NB4 (cell line): ENCODE results near the gene ZNF423.

Source experiments
- POLR2A ChIP-seq: IDR thresholded peaks from 2 replicates; pipeline ENCODE4 v1.6.1; 2011; ENCODE audit warnings: mild to moderate bottlenecking; ENCODE audit not compliant: insufficient read length; ENCODE audit errors: extremely low read depth
- TF ChIP-seq, protein P1 (sequence below): IDR thresholded peaks from one replicate; pipeline ENCODE4 v1.5.1; 2012; ENCODE audit warnings: low read depth, low read length
- TF ChIP-seq, protein P2 (sequence below): IDR thresholded peaks from 2 replicates; pipeline ENCODE4 v1.6.1; 2011; ENCODE audit warnings: low read depth, low read length

DNA sequence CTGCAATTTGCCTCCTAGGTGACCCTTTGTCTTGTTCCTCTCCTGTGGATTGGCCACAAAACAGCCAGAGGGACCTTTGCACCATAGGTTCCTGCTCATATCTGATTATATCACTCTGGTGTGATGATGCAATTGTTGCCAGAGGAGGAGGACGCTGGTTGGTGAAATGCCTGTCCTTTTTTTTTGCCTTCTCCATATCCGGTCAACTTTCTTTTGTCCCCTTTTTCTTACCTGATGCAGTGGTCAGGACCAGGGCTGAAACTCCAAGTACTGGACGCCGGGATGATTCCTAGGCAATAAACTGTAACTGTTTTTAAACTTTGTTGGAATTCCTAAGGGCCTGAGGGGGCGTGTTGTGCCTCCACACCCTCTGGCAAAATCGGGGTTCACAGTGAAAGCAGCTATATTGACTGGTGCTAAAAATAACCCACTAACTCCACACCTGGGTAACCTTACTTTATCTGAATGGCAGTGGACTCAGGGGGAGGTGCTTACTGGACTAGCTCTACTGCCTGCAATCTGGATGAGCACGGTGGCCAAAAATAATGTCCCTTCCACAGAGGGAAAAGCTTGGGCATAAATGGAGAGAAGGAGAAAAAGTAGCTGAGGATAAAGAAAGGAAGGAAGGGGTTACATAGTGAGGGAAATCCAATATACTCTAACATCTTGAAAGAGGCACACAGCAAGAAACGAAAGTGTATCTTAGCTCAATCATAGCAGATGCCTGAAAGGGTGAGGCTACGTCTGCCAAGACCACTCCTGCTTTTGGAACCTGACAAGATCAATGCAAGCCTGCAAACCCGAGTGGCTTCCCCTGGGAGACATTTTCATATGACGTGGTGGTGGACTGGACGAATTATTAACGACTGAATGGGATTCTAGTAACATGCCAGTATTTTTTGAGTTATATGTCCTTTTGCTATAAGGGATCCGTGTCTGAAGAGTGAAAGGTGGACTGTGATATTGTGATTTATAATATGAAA, 28.4 kb upstream of the ZNF423 start:
- no peak for TF ChIP-seq POLR2A
- TF ChIP-seq, protein P1, sequence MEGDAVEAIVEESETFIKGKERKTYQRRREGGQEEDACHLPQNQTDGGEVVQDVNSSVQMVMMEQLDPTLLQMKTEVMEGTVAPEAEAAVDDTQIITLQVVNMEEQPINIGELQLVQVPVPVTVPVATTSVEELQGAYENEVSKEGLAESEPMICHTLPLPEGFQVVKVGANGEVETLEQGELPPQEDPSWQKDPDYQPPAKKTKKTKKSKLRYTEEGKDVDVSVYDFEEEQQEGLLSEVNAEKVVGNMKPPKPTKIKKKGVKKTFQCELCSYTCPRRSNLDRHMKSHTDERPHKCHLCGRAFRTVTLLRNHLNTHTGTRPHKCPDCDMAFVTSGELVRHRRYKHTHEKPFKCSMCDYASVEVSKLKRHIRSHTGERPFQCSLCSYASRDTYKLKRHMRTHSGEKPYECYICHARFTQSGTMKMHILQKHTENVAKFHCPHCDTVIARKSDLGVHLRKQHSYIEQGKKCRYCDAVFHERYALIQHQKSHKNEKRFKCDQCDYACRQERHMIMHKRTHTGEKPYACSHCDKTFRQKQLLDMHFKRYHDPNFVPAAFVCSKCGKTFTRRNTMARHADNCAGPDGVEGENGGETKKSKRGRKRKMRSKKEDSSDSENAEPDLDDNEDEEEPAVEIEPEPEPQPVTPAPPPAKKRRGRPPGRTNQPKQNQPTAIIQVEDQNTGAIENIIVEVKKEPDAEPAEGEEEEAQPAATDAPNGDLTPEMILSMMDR, result no peak
- TF ChIP-seq, protein P2, sequence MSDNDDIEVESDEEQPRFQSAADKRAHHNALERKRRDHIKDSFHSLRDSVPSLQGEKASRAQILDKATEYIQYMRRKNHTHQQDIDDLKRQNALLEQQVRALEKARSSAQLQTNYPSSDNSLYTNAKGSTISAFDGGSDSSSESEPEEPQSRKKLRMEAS, result no peak
